Mesenteric fat pad (tissue), 1 donor: ENCODE measurements around the gene ERP27. TPM values are rescaled to one million over a fixed set of nuclear protein-coding genes. Genes with fewer than 3 reads are reported as not detected.

Experiments used
- DNase-seq: peaks from one replicate; pipeline ENCODE4 v3.0.0-alpha.2; 2020; ENCODE audit warnings: low spot score
- total RNA-seq: library from RNA; stranded (reverse); fragmentation: NEBNext Ultra II Directional; extraction: Animal tissue kit (Norgen Biotek cat#: 25700); gene quantifications from one replicate; pipeline ENCODE4 v1.2.1, GENCODE V29; 2021
- donor health status: DM: yes; HTN: yes; CAD: no.

The ERP27 gene
- total RNA-seq, 1 donor from 2014 or later = 0.87 TPM

GRCh38 chr12:14904854-14905253, 33.5 kb downstream of the ERP27 start:
- DNase-seq = no peak

GRCh38 chr12:14903386-14904098, 34.8 kb downstream of the ERP27 start:
- DNase-seq = no peak

GRCh38 chr12:14902465-14902864, 35.9 kb downstream of the ERP27 start:
- DNase-seq = no peak

GRCh38 chr12:14901228-14901562, 37.1 kb downstream of the ERP27 start:
- DNase-seq = no peak

- no peak for DNase-seq
Observed at GRCh38 chr12:14900521-14901227, 37.7 kb downstream of the ERP27 start.

GRCh38 chr12:14896521-14897169, 41.7 kb downstream of the ERP27 start:
- no peak for DNase-seq

GRCh38 chr12:14893506-14894250, 44.7 kb downstream of the ERP27 start:
- DNase-seq = no peak

- no peak for DNase-seq
Observed at GRCh38 chr12:14892726-14893505, 45.4 kb downstream of the ERP27 start.

GRCh38 chr12:14890701-14891100, 47.6 kb downstream of the ERP27 start:
- no peak for DNase-seq

- no peak for DNase-seq
Observed at GRCh38 chr12:14886271-14886670, 52.1 kb downstream of the ERP27 start.

- no peak for DNase-seq
Observed at GRCh38 chr12:14885718-14886221, 52.6 kb downstream of the ERP27 start, which contains the start of gene MGP. Gene MGP, minus strand, starts transcription at chr12:14885854. Its CDS starts 63 bp downstream, at chr12:14885791.

- DNase-seq = no peak
Observed at GRCh38 chr12:14884458-14884878, 53.9 kb downstream of the ERP27 start.

- DNase-seq = no peak
Observed at GRCh38 chr12:14883686-14884085, 54.7 kb downstream of the ERP27 start.

GRCh38 chr12:14880890-14881453, 57.4 kb downstream of the ERP27 start:
- DNase-seq = no peak

GRCh38 chr12:14879222-14879933, 59.0 kb downstream of the ERP27 start:
- no peak for DNase-seq

- DNase-seq = no peak
Observed at GRCh38 chr12:14878488-14878887, 59.8 kb downstream of the ERP27 start.

- no peak for DNase-seq
Observed at GRCh38 chr12:14876833-14877232, 61.5 kb downstream of the ERP27 start.

- DNase-seq = no peak
Observed at GRCh38 chr12:14874882-14875281, 63.5 kb downstream of the ERP27 start.

- no peak for DNase-seq
Observed at GRCh38 chr12:14873440-14874185, 64.7 kb downstream of the ERP27 start.
